OCI-LY7 (cell line): ENCODE measurements around the gene ADAMTS16. TPM values are rescaled to one million over a fixed set of nuclear protein-coding genes. Genes with fewer than 3 reads are reported as not detected.

Experiments
- BruUV-seq: library from RNA; stranded (reverse); fragments of 400-500 nt; replicated peaks from 2 replicates; lab custom pipeline; 2021; lab: Mats Ljungman, UMichigan
- CTCF ChIA-PET: fragments of 300-600 bp; sonication (Branson Sonifier 250); formaldehyde crosslinking; loops from one replicate; lab custom pipeline; 2022; ENCODE audit warnings: antibody characterized with exemption; ENCODE audit not compliant: unreplicated experiment; lab: Charles Lee
- POLR2A ChIA-PET: fragments of 300-600 bp; sonication (Branson Sonifier 250); formaldehyde crosslinking; loops from one replicate; lab custom pipeline; 2022; ENCODE audit warnings: antibody characterized with exemption; lab: Charles Lee
- DNase-seq: peaks from one replicate; pipeline ENCODE4 v3.0.0-alpha.2; 2015; ENCODE audit warnings: low spot score
- H2AFZ ChIP-seq: fragments of 200-600 bp; sonication (generic), shearing (Covaris generic); 2 replicates; pipeline ENCODE4 v1.6.1; 2014; ENCODE audit warnings: mild to moderate bottlenecking, antibody characterized with exemption, low read length, moderate library complexity
- H3K27ac ChIP-seq: fragments of 200-600 bp; sonication (generic); 2 replicates; pipeline ENCODE4 v1.5.1; 2014; ENCODE audit warnings: mixed run types, low read depth, mild to moderate bottlenecking, moderate library complexity, low read length, inconsistent platforms; ENCODE audit not compliant: poor library complexity, severe bottlenecking
- H3K36me3 ChIP-seq: fragments of 200-600 bp; sonication (generic); 2 replicates; pipeline ENCODE4 v1.6.1; 2014; ENCODE audit warnings: mild to moderate bottlenecking, antibody characterized with exemption, low read length, moderate library complexity, mixed read lengths; ENCODE audit not compliant: insufficient read depth
- H3K4me1 ChIP-seq: fragments of 200-600 bp; sonication (generic); 2 replicates; pipeline ENCODE4 v1.5.1; 2014; ENCODE audit warnings: mild to moderate bottlenecking, low read length; ENCODE audit not compliant: insufficient read depth, poor library complexity, severe bottlenecking
- H3K4me2 ChIP-seq: fragments of 200-600 bp; sonication (generic); 2 replicates; pipeline ENCODE4 v1.6.1; 2014; ENCODE audit warnings: mild to moderate bottlenecking, low read length
- H3K4me3 ChIP-seq: fragments of 200-600 bp; sonication (generic); 2 replicates; pipeline ENCODE4 v1.5.1; 2014; ENCODE audit warnings: mild to moderate bottlenecking, low read depth, low read length; ENCODE audit not compliant: poor library complexity, severe bottlenecking
- H3K79me2 ChIP-seq: fragments of 200-600 bp; sonication (generic); 2 replicates; pipeline ENCODE4 v1.6.1; 2016; ENCODE audit warnings: low read depth, mild to moderate bottlenecking, low read length, moderate library complexity, mixed read lengths; ENCODE audit not compliant: insufficient read depth
- H3K9me2 ChIP-seq: fragments of 200-600 bp; sonication (generic); 2 replicates; pipeline ENCODE4 v1.6.1; 2016; ENCODE audit warnings: mild to moderate bottlenecking, low read length, mixed read lengths; ENCODE audit not compliant: insufficient read depth
- H3K9me3 ChIP-seq: fragments of 200-600 bp; sonication (generic); 2 replicates; pipeline ENCODE4 v1.6.1; 2014; ENCODE audit warnings: mild to moderate bottlenecking, mixed run types, low read length, mixed read lengths
- H4K20me1 ChIP-seq: fragments of 200-600 bp; sonication (generic); 2 replicates; pipeline ENCODE4 v1.6.1; 2014; ENCODE audit warnings: mild to moderate bottlenecking, antibody characterized with exemption, low read length, moderate library complexity, mixed read lengths; ENCODE audit not compliant: insufficient read depth
- EZH2phosphoT487 ChIP-seq: fragments of 200-600 bp; sonication (generic); IDR thresholded peaks from 2 replicates; pipeline ENCODE4 v1.6.1; 2018; ENCODE audit warnings: low read depth, borderline replicate concordance, mild to moderate bottlenecking, mixed run types, antibody characterized with exemption, low read length, moderate library complexity, mixed read lengths
- intact Hi-C: fragments of 100-400 bp; cut with micrococcal nuclease; formaldehyde crosslinking; loops from one replicate; pipeline ENCODE4 v1.10.0; 2022; ENCODE audit not compliant: unreplicated experiment
- total RNA-seq, 2 experiments: library from RNA; depleted of rRNA in 1 of 2; stranded (reverse); fragments of >200 nt in 1 of 2; shearing (Covaris generic) in 1 of 2; gene quantifications; 2 replicates each; pipeline ENCODE4 v1.2.3, GENCODE V29; 2014 to 2022
- TF ChIP-seq, protein P1 (sequence below): fragments of 200-600 bp; sonication (generic); conservative IDR thresholded peaks from 2 replicates; pipeline ENCODE4 v1.5.1; 2014; ENCODE audit warnings: mild to moderate bottlenecking, antibody characterized with exemption, low read length, moderate library complexity, mixed read lengths

Gene ADAMTS16
- total RNA-seq, 2 experiments from 2014 or later: not detected

DNA sequence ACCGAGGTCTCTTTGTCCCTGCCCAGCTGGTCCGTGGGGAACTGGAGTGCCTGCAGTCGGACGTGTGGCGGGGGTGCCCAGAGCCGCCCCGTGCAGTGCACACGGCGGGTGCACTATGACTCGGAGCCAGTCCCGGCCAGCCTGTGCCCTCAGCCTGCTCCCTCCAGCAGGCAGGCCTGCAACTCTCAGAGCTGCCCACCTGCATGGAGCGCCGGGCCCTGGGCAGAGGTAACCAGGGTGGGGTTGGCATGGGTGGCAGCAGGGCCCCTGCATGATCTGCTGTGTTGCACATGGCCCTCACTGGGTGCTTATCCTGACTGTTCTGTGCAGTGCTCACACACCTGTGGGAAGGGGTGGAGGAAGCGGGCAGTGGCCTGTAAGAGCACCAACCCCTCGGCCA lies 163.1 kb downstream of the ADAMTS16 start:
- H3K9me2 ChIP-seq: no peaks in the 10 kb centered on the region
- no peak overlapping the region for H3K4me3 ChIP-seq
- CTCF ChIA-PET: no interaction called here
- DNase-seq: no peak
- H3K36me3 ChIP-seq: no peaks in the 10 kb centered on the region
- no peak overlapping the region for H2AFZ ChIP-seq
- H3K4me1 ChIP-seq: no peaks in the 10 kb centered on the region
- H3K9me3 ChIP-seq: 0 out of 2 replicates have a peak, but pooled peaks cover 4% of the 10 kb centered on the region
- H4K20me1 ChIP-seq: no peaks in the 10 kb centered on the region
- no peaks in the 10 kb centered on the region for H3K79me2 ChIP-seq
- H3K27ac ChIP-seq: no peak overlapping the region
- no peak overlapping the region for H3K4me2 ChIP-seq
- TF ChIP-seq, protein P1, sequence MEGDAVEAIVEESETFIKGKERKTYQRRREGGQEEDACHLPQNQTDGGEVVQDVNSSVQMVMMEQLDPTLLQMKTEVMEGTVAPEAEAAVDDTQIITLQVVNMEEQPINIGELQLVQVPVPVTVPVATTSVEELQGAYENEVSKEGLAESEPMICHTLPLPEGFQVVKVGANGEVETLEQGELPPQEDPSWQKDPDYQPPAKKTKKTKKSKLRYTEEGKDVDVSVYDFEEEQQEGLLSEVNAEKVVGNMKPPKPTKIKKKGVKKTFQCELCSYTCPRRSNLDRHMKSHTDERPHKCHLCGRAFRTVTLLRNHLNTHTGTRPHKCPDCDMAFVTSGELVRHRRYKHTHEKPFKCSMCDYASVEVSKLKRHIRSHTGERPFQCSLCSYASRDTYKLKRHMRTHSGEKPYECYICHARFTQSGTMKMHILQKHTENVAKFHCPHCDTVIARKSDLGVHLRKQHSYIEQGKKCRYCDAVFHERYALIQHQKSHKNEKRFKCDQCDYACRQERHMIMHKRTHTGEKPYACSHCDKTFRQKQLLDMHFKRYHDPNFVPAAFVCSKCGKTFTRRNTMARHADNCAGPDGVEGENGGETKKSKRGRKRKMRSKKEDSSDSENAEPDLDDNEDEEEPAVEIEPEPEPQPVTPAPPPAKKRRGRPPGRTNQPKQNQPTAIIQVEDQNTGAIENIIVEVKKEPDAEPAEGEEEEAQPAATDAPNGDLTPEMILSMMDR: no peak
- TF ChIP-seq EZH2phosphoT487: no peak
- intact Hi-C loops: no loop called here
- POLR2A ChIA-PET: no interaction called here
- no TSS peak for BruUV-seq

DNA sequence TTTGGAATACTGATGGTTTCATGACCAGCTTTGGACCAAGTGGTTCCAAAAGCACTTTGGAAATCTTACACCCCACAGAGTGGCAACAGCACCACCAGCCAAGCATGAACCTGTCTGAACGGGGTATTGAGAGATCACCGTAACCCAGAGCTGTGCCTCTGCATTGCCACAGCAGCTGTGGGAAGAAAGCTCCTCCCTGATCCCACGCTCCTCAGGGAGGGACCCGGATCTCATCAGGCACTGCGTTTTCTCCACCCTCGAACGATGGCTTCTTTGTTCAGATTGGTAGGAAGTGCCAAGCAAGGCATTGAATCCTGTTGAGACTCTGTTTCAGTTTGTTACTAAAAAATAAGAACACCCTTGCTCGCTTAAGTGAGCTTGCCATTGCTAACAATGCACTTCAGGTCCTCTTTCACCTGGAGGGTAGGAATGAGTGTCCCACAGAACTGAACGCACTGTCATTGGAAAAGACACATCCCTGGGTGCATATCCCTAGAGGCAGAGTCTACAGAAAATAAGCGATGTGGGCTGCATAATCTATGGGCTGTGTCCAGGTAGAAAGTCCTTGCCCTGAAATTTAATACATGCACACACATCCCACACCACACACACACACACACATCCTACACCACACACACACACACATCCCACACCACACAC lies 164.4 kb downstream of the ADAMTS16 start:
- H3K9me3 ChIP-seq: 0 out of 2 replicates have a peak, but pooled peaks cover 4% of the 10 kb centered on the region
- no peaks in the 10 kb centered on the region for H4K20me1 ChIP-seq
- no peak overlapping the region for H3K4me3 ChIP-seq
- H3K4me2 ChIP-seq: no peak overlapping the region
- no peak overlapping the region for H3K27ac ChIP-seq
- H3K9me2 ChIP-seq: no peaks in the 10 kb centered on the region
- peak; percentile 4 for DNase-seq
- no peaks in the 10 kb centered on the region for H3K79me2 ChIP-seq
- no TSS peak for BruUV-seq
- no peaks in the 10 kb centered on the region for H3K36me3 ChIP-seq
- intact Hi-C loops: no loop called here
- no peaks in the 10 kb centered on the region for H3K4me1 ChIP-seq
- CTCF ChIA-PET: no interaction called here
- H2AFZ ChIP-seq: no peak overlapping the region
- POLR2A ChIA-PET: no interaction called here
- TF ChIP-seq EZH2phosphoT487: no peak
- TF ChIP-seq, protein P1: no peak

DNA sequence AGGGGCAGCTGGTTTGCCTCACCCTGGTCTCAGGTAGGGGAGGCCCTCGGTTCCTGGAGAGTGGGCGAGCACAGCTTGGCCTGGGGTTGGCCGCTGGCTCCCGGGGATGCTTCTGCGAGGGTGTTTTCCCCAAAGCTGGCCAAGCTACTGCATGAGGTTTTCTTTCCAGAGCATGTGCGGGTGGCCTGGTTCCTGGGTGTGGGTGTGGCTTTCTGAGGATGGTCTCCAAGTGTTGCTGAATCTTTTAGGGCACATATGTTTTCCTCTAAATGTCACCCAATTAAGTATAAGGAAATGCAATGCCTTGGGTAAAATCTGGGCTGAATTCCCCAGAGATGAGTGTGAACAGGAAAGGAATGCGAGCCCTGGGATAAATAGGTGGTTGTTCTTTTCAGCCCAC lies 166.6 kb downstream of the ADAMTS16 start:
- TF ChIP-seq, protein P1: no peak
- no peak for TF ChIP-seq EZH2phosphoT487
- H4K20me1 ChIP-seq: no peaks in the 10 kb centered on the region
- H3K4me3 ChIP-seq: no peak overlapping the region
- BruUV-seq: no TSS peak
- no peak overlapping the region for H3K4me2 ChIP-seq
- H3K27ac ChIP-seq: no peak overlapping the region
- no peaks in the 10 kb centered on the region for H3K36me3 ChIP-seq
- DNase-seq: no peak
- ChIA-PET POLR2A (interaction anchor here (0.6 kb wide), 1 partner anchor 1341 kb away, joined by 3 read pairs; no protein-coding TSS in a partner anchor), CTCF (no interaction called here)
- no peaks in the 10 kb centered on the region for H3K4me1 ChIP-seq
- no peak overlapping the region for H2AFZ ChIP-seq
- no peaks in the 10 kb centered on the region for H3K9me2 ChIP-seq
- intact Hi-C loops: no loop called here
- H3K9me3 ChIP-seq: 0 out of 2 replicates have a peak, but pooled peaks cover 4% of the 10 kb centered on the region
- no peaks in the 10 kb centered on the region for H3K79me2 ChIP-seq
